Measurements from ENCODE around the gene CILP2. TPM values are rescaled to one million over a fixed set of nuclear protein-coding genes. Genes with fewer than 3 reads are reported as not detected.

Gene CILP2
- total and polyA plus RNA-seq, 2 of the 4 experiments (the other 2 are of a cell fraction) = 0.18 to 0.87 TPM

DNA sequence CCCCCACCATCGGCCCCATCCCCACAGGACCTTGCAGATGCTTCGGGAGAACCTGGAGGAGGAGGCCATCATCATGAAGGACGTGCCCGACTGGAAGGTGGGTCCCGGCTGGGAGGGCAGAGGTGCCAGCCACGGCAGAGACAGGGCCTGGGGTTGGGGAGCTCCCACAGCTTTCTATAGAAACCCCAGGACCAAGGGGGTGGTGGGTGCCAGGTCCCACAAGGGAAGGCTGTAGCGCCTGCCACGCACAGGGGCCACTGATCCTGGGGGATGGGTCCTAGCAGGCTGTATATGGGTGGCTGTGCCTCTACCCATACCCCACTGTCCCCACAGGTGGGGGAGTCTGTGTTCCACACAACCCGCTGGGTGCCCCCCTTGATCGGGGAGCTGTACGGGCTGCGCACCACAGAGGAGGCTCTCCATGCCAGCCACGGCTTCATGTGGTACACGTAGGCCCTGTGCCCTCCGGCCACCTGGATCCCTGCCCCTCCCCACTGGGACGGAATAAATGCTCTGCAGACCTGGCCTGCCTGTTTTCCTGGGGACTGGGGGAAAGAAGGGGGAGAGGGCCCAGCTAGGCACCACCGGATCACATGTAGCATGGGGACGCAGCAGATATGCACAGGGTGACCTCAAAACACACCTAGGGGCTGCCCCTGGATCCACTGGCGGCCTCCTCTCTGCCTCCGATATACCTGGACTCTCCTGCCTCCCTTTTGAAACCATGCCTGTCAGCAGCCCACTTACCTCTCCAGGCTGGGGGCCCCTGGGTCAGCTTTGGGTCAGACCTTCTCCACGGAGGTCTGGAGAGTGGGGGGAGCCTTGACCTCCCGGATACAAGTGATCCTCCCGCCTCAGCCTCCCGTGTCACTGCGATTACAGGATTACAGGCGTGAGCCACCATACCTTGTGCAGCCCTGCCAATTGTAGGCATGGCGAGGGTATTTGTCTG is 10.1 kb upstream of the CILP2 start:
- H2BK20ac ChIP-seq (ENCODE audit: low read depth, low read length) = no peak overlapping the region

More for the DNA sequence above, 10.1 kb upstream of the CILP2 start:
- Histone ChIP-seq H3K9me3 (ENCODE audit: control insufficient read depth, insufficient read depth, low read length) (no peaks in the 10 kb centered on the region), H3K4me3 (ENCODE audit: insufficient read depth, low read depth, low read length) (no peak overlapping the region), H2AFZ (replicated peaks; ENCODE audit: low read length, poor library complexity) (no peak overlapping the region), H4K8ac (ENCODE audit: low read depth in 2 of 2, low read length in 2 of 2) (no peak overlapping the region), H2BK15ac (ENCODE audit: low read depth, low read length) (no peak overlapping the region), H3K18ac (ENCODE audit: low read depth, low read length) (no peak overlapping the region), H2BK5ac (ENCODE audit: low read depth, low read length, poor library complexity, severe bottlenecking) (no peak overlapping the region), H3K27me3 (ENCODE audit: control insufficient read depth, insufficient read depth, low read length) (no peaks in the 10 kb centered on the region), H3K27ac (ENCODE audit: insufficient read depth, low read length) (no peak overlapping the region), H4K91ac (ENCODE audit: insufficient read depth, low read depth, low read length) (no peak overlapping the region), H3K4me2 (ENCODE audit: low read depth, low read length) (no peak overlapping the region), H3K4me1 (ENCODE audit: control insufficient read depth, insufficient read depth, low read length) (peaks cover 7% of the 10 kb centered on the region), H2AK9ac (replicated peaks; ENCODE audit: low read depth, low read length, poor library complexity) (no peak overlapping the region), H3K9ac (ENCODE audit: low read depth, low read length) (no peak overlapping the region), H4K5ac (ENCODE audit: low read depth, low read length) (no peak overlapping the region), H3K79me1 (ENCODE audit: low read depth in 1 of 2, low read length in 2 of 2) (peaks cover 9 to 30% of the 10 kb centered on the region in 2 experiments), H3K14ac (replicated peaks; ENCODE audit: low read depth, low read length) (no peak overlapping the region), H3K36me3 (ENCODE audit: control insufficient read depth, insufficient read depth, low read length) (peaks cover 26% of the 10 kb centered on the region), H3K4ac (ENCODE audit: low read depth, low read length) (no peak overlapping the region), H3K9me1 (ENCODE audit: insufficient read depth, low read length) (no peaks in the 10 kb centered on the region), H4K20me1 (ENCODE audit: insufficient read depth, low read length) (peaks cover 37% of the 10 kb centered on the region), H3K56ac (ENCODE audit: extremely low read depth, insufficient read depth, low read length) (no peak overlapping the region), H2BK120ac (ENCODE audit: low read depth, low read length) (no peak overlapping the region), H3K23ac (ENCODE audit: low read depth, low read length) (no peak overlapping the region), H2AK5ac (ENCODE audit: low read depth, low read length) (no peak overlapping the region)
- ChIA-PET CTCF (no interaction called here), POLR2A (ENCODE audit: unreplicated experiment) (no interaction called here)
- dilution Hi-C loops (cut with HindIII; ENCODE audit: low sequenced_read_pairs, unreplicated experiment) = no loop called here
- BruUV-seq (replicated peaks) = no TSS peak
- ATAC-seq (ENCODE audit: low read depth) = no peak
- TF ChIP-seq ELK1 (IDR thresholded peaks at IDR 0.05; ENCODE audit: borderline replicate concordance, low read depth, low read length) = no peak
- no peak for TF ChIP-seq MAFK (IDR thresholded peaks at IDR 0.05; ENCODE audit: low read depth, low read length)
- TF ChIP-seq RFX5 (IDR thresholded peaks at IDR 0.05; ENCODE audit: low read depth, low read length) = no peak
- no peak for TF ChIP-seq RCOR1 (IDR thresholded peaks at IDR 0.05; ENCODE audit: insufficient replicate concordance, low read length)
- no peak for TF ChIP-seq NFE2L2 (IDR thresholded peaks at IDR 0.05; ENCODE audit: low read depth, low read length)
- TF ChIP-seq CHD1 (IDR thresholded peaks at IDR 0.05; ENCODE audit: low read depth, low read length) = no peak
- no peak for TF ChIP-seq RAD21 (IDR thresholded peaks at IDR 0.05; ENCODE audit: low read length)
- TF ChIP-seq SMC3 (IDR thresholded peaks at IDR 0.05; ENCODE audit: low read depth, low read length) = no peak
- intact Hi-C loops (cut with micrococcal nuclease) = no loop called here
- WGBS, 2 experiments (ENCODE audit: extremely low coverage in 2 of 2, insufficient read length in 1 of 2) = 92% methylated on average over 5 of the region's 27 CpGs; no CpG with 5 or more reads in 1 of the 2 experiments
- no peak for DNase-seq
- in situ Hi-C loops (cut with MboI; ENCODE audit: low sequenced_read_pairs) = loop anchor here (25.0 kb wide), 1 partner anchor 434 kb away; no protein-coding TSS in a partner anchor

Data from IMR-90 (cell line).